ENCODE results near the gene DNAH3.
"Not testable (repeated sequence)": the region's sequence is repeated elsewhere in the genome, so short reads cannot be mapped to it uniquely, and the experiment has no call there.

DNAH3 gene

DNA sequence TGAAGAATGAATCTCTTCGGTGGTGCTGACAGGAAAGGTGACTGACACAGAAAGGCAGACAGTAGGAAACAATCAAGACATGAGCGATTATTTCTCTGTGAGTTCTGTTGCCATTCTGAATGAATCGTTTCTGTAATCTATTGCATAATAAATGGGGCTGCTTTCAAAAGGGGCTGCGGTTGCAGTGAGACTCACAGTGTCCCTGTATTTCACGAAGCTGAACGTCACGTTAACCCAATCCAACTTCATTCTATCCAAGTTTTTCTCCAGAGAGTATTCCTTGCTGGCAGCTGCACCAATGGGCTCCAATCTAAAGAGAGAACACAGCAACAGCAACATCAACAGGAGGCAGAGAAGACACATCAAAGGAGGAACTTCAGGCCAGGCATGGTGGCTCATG is 75.4 kb downstream of the DNAH3 start:
- DNase-seq (ENCODE audit: low spot score) = peak; percentile 11

DNA sequence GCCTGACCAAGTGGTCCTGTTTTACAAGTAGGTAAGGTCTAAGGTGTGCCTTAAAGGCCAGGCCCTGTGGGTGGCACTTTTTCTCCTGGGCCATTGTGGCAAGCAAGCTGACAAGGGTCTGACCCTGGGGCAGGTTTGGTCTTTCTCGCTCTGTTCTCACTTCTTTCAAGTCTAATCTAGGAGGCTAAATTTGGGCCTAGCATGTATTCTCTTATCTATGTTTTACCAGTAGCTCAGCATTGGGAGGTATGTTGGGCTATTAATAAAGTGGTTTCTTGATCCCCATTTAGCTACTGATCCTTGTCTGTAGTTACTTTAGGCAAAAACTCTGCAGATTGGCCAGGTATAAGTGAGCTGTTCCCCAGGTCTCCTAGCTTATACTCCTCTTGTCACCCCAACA is 77.7 kb downstream of the DNAH3 start:
- DNase-seq (ENCODE audit: low spot score) = no peak

DNA sequence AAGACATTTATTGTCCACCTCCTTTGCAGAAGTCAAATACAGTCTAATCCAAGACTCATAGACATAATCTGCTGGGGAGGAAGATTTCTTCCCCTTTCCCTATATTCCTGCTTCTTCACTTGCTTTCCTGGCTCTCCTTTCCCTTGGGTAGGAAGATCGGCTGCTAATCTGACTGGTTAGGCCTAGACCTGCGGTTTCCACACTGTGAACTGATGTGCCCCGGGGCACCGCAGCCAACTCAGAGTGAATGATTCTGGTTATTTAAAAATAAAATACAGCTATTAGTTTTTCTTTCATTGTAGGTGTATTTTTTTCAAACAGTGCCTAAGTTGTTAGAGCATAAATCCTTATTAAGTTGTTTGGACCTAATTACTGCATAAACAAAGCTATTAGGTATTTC is 78.9 kb downstream of the DNAH3 start:
- DNase-seq (ENCODE audit: low spot score) = no peak

DNA sequence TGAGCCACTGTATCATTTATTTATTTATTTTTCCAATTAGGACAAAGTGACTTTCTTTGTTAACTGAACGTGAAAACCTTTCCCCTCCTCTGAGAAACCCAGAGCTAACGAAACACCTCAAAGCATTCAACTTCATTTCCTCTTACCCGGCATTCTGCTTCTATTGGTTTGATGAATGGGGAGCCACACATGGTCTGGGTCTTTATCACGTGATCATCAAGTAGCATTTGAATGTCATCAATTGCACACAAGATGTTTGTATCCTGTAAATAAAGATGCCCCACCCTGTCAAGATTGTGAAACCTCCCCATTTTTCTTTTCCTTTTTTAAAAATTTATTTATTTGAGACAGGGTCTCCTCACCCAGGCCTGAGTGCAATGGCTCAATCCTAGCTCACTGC is 80.1 kb downstream of the DNAH3 start:
- DNase-seq (ENCODE audit: low spot score) = no peak

DNA sequence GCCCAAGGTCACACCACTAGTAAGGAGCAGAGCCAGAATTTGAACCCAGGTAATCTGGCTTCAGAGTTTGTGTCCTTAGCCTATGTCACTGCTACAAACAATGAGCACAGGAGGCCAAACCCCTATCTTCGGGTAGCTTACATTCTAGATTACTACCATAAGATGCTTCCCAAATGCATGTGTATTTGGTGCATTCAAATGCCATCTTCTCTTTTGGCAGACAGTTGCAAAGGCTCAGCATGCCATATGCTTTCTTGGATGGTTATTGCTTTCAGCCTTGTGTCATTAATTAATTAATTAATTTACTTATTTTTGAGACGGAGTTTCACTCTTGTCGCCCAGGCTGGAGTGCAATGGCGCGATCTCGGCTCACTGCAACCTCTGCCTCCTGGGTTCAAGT is 80.7 kb downstream of the DNAH3 start:
- DNase-seq (ENCODE audit: low spot score) = no peak

DNA sequence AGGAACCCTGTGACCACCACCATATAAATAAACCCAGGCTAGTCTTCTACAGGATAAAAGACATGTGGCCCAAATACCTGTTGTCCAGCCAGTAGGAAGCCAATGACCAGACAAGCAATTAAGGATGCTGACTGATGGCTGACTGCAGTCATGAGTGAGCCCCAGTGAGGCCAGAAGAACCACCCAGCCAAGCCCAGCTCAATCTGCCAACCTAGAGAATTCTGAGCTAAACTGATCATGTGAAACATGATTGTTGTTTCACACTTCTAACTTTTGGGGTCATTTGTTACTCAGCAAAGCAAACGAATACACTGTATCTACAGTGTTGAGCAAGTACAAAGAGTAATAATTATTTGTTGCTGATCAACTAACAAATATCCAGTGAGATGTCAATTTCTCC is 86.4 kb downstream of the DNAH3 start:
- DNase-seq (ENCODE audit: low spot score) = no peak

DNA sequence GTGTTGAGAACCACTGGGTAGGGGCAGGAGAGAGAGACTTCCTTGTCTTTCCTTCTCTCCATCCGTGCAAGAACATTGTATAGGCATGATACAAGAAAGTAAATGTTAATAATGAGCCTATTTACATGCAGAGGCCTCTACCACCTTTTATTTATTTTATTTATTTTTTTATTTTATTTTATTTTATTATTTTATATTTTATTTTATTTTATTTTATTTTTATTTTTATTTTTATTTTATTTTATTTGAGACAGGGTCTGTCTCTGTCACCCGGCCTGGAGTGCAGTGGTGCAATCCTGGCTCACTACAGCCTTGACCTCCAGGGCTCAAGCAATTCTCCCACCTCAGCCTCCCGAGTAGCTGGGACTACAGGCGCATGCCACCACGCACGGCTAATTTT is 87.3 kb downstream of the DNAH3 start:
- DNase-seq (ENCODE audit: low spot score) = not testable (repeated sequence)

DNA sequence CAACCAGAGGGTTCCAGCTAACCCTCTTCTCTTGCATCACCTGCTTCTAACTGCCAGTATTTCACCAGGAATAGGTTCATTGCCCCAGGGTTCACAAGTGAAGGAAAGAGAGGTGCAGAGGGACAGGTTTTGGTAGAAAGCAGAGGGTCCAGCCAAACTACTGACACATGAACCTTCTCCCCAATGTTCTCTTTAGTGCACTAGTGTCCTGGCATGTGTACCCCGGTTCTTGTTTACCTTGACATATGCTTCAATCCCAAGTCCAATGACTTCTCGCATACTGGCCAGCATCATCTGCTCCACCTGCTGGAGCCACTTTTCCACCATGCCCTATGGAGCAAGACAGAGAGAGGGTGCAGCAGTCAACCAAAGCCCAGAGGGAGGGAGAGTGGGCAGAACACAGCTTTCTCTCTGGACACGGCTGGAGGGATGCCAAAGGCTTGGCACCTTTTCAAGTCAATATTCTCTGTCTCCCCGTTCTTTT is 90.6 kb downstream of the DNAH3 start:
- no peak for DNase-seq (ENCODE audit: low spot score)

DNA sequence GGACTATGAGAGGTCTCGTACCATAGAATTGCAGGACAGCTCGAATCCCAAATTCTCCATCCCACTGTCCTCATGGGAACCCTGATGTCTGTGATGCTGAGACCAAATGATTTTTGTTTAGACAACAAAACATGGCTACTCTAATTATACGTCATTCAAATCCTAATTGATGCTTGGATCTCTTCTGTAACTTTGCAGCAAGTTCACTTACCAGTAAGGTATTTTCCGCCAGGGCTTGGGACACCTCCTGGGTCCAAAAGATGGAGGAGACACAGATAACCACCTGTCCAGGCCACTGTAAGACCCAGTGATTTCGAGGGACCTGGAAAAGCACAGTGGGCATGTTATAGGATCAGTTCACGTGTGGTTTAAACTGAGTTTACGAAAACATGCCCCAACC is 92.8 kb downstream of the DNAH3 start:
- DNase-seq (ENCODE audit: low spot score) = no peak

DNA sequence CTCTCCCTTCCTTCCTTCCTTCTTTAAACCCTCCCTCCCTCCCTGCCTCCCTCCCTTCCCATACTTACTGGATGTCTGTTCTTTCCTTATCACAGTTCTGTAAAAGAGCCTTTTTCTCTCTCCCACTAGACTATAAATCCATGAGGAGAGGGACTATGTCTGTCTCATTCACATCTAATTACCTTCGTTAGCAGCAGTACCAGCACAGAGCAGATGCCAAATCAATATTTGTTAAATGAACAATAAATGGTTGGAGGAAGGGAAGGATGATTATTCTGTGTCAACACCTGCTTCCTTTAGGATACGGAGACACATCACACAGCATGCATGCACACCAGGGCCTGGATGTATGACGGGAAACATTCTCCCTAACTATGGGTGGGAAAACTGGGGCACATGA is 94.2 kb downstream of the DNAH3 start:
- no peak for DNase-seq (ENCODE audit: low spot score)

DNA sequence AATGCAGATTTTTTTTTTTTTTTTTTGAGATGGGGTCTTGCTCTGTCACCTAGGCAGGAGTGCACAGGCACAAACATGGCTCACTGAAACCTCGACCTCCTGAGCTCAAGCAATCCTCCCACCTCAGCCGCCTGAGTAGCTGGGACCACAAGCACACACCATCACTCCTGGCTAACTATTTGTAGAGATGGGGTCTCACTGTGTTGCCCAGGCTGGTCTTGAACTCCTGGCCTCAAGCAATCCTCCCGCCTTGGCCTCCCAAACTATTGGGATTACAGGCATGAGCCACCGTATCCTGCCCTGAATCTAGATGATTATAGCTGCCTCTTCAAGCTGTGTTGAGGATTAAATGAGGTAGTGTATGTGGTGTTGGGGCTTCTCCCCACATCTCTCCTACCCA is 94.9 kb downstream of the DNAH3 start:
- DNase-seq (ENCODE audit: low spot score) = not testable (repeated sequence)

DNA sequence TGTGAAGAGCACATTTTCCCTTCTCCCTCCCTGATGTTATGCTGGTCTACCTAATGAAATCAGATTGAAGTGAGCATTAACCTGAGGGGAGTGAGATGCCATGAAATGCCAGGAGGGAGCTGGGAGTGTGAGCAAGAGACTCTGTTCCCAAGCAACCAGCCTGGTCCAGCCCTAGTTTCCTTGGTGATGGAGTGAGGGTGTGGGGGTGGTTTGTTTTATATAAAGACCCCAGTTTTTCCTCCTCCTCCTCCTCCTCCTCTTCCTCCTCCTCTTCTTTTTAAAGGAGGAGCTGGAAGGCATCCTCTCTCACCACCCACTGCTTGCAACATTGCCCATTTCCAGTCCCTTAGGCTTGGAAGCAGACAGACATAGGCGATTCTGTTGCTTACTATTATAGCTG is 97.1 kb downstream of the DNAH3 start:
- no peak for DNase-seq (ENCODE audit: low spot score)

DNA sequence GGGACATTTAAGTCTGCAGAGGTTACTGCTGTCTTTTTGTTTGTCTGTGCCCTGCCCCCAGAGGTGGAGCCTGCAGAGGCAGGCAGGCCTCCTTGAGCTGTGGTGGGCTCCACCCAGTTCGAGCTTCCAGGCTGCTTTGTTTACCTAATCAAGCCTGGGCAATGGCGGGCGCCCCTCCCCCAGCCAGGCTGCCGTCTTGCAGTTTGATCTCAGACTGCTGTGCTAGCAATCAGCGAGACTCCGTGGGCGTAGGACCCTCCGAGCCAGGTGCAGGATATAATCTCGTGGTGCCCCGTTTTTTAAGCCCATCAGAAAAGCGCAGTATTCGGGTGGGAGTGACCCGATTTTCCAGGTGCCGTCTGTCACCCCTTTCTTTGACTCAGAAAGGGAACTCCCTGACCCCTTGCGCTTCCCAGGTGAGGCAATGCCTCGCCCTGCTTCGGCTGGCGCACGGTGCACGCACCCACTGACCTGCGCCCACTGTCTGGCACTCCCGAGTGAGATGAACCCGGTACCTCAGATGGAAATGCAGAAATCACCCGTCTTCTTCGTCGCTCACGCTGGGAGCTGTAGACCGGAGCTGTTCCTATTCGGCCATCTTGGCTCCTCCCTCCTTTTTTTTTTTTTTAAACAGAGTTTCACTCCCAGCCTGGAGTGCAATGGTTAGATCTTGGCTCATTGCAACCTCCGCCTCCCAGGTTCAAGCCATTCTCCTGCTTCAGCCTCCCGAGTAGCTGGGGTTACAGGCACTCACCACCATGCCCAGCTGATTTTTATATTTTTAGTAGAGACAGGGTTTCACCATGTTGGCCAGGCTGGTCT is 102.3 kb downstream of the DNAH3 start:
- DNase-seq (ENCODE audit: low spot score) = not testable (repeated sequence)

DNA sequence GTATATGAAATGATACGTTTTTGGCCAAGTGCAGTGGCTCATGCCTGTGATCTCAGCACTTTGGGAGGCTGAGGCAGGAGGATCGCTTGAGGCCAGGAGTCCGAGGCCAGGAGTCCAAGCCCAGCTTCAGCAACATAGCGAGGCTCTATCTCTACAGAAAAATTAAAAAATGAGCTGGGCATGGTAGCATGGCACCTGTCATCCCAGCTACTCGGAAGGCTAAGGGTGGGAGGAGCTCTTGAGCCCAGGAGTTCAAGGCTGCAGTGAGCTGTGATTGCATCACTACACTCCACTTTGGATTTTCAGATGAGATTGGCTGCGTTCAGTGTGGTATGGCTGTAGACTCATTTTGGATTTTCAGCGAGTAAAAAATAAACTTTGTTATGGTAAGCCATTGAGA is 112.4 kb downstream of the DNAH3 start:
- no peak for DNase-seq (ENCODE audit: low spot score)

DNA sequence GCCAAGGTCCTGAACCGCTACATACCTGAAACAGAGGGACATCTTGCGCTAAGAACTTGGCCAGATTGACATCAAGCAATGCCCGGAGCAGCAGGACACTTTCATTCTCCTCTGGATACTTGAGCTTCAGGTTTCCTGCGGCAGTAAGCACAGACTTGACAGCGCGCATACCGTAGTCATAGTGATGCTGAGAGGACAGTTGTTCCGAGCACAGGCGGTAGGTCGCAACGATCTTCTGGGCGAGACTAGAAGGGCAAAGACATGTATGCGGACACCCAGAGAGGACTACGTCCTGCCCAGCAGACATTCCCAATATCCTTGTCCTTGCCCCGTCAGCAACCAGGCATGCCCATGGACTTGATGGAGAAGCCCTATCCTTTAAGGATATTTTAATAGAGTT is 112.9 kb downstream of the DNAH3 start:
- DNase-seq (ENCODE audit: low spot score) = no peak

DNA sequence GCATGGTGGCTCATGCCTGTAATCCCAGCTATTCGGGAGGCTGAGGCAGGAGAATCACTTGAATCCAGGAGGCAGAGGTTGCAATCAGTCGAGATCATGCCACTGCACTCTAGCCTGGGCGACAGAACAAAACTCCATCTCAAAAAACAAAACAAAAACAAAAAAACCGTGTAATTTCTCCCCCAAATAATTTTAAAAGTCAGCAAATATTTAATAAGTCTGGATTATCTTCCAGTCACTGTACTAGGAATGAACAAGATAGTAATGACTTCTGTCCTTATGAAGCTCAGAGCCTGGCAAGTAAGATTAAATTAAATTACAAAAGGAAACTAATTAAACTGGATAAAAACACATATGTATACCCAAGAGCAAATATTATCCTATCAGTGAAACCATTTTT is 113.5 kb downstream of the DNAH3 start:
- no peak for DNase-seq (ENCODE audit: low spot score)

DNA sequence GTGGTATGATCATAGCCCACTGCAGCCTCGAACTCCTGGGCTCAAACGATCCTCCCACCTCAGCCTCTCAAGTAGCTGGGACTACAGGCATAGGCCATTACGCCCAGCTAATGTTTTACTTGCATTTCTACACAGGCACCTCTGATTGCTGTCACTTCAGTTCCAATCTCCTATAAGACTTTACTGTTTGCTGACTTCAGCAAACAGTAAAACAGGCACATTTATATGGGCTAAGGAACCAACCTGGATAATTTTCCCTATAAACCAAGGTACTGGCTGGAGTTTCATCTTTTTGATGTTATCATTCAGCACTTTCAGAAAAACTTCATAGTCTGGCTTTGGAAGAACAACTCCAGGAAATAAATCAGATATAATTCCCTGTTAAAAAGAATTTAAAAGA is 114.2 kb downstream of the DNAH3 start:
- no peak for DNase-seq (ENCODE audit: low spot score)

DNA sequence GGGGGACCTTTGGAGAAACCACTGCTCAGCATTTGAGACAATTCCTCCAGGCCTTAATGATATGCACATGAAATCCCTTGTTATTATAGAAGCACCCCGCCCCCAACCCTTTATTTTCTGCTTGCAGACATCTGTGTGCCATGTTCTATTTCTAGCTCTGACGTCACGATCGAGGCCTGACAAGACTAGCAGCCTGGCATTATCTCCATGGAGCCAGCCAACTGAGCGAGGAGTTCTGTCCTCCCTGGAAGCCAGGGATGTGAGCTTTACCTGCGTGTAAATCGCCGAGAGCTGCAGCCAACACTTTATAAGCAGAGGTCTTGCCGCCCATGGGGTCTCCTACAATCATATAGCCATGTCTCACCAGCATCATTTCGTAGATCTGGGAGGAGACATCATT is 116.9 kb downstream of the DNAH3 start:
- DNase-seq (ENCODE audit: low spot score) = no peak

DNA sequence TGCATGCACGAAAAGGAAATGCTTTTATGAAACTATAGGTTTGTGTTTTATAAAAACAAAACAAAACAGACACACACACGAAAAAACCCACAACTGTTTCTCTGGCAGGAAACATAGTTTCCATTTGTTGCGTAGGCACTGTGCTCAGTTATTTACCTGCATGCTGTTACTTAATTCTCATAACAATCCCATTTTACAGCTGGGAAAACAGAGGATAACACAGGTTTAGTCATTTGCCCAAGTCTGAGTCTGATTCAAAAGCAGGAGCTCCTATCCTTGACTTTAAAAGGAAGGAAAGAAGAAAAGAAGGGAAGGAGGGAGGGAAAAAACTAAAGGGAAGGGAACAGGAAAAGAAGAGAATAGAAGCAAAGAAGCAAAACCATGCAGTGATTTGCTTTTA is 117.4 kb downstream of the DNAH3 start:
- DNase-seq (ENCODE audit: low spot score) = no peak

DNA sequence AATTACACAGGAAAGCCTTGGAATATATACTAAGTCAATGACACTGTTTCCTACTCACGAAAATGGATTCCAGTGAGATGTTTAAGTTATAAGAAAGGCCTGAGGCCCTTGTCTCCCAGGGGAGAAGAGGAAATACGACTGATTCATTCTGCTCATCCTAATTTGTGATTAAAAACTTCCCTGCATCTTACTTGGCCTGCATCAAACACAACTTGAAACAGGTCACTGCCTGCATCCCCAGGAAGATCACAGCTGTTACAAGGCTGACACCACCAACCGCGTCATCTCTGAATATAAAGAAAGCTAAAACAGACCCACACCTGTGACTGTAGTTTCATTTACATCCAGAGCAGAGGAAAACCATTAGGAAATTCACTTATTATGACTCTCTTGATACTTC is 121.9 kb downstream of the DNAH3 start:
- no peak for DNase-seq (ENCODE audit: low spot score)

DNA sequence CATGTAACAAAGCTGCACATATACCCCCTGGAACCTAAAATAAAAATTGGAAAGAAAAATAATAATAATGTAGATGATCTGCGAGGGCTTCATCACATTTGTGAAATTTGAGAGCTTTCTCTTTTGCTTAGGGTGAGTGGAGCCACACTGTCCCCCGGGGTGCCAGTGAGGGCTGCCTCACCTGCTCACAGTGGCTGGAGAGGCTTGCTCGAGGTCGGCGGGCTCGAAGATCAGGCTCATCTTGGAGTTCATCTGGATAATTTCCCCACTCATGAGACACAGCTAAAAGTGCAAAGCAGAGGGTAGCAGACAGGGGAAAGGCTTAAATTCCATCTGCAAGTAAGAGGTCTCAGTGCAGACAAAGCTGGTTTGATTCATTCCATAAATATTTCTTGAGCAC is 123.8 kb downstream of the DNAH3 start:
- no peak for DNase-seq (ENCODE audit: low spot score)

DNA sequence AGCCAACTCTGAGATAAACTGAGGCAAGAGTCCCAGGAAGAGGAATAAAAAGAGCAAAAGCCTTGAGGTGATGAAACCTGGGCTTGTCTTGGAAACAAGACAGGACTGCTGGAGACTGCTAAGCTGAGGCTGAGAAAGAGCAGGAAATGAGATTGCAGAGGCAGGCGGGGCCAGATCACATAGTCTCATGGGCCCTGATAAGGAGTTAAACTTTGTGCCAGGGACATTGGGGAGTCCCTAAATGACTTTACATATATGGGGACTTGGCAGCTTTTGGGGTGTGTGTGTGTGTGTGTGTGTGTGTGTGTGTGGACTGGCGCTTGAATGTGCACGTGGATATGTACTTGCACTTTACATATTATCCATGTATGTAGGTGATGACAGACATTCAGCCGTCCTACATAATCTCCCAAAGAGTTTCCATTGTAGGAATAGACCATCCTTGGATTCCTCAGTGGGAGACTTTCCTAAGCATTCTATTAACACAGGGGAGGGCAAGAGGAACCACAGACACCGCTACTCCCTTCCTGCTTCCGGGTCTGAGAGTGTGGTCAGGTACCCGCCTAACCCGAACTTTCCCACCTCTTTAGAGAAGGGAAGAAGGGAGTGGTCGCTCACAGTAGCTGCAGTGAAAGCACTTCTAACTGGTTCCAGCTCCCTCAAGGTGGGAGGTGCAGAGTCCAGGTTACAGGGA is 127.0 kb downstream of the DNAH3 start:
- DNase-seq (ENCODE audit: low spot score) = no peak

DNA sequence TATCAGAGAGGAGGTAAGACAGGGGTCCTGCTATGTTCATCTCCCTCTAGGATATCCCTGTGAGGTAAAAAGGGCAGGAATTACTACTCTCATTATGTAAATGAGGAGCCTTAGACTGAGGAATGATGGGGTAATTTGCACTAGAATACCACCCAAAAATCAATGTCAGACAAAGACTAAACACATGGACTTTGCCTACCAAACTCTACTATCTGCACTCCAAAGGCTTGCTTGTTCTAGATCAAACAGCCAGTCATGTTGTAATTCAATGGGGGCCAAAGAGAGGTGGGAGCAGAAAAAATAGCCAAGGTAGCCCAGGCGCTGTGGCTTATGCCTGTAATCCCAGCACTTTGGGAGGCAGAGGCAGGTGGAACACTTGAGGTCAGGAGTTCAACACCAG is 129.3 kb downstream of the DNAH3 start:
- DNase-seq (ENCODE audit: low spot score) = no peak

DNA sequence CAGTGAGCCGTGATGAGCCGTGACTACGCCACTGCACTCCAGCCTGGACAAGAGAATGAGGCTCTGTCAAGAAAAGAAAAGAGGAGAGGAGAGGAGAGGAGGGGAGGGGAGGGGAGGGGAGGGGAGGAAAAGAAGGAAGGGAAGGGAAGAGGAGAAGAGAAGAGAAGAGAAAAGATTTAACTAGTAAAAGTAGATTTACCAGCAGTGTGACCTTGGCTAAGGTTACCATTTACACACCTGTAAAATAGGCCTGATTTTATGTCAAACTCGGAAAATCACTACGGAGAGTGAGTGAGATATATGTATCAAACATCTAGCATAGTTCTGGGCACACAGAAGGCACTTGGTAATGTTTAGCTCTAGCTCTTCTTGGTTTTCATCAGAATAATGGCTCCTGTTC is 140.8 kb downstream of the DNAH3 start:
- DNase-seq (ENCODE audit: low spot score) = no peak
